GM21526 (cell line): Measurements from ENCODE around the gene KLHL20.
A peak's percentile ranks its signal among the peaks of the same experiment; 100 is the strongest.

ENCODE experiments used
- ATAC-seq: cut with Tn5 transposase; IDR thresholded peaks from one replicate; pipeline ENCODE4 v1.9.1; 2021; ENCODE audit warnings: moderate library complexity; ENCODE audit not compliant: unreplicated experiment, low FRiP score

KLHL20 gene

DNA sequence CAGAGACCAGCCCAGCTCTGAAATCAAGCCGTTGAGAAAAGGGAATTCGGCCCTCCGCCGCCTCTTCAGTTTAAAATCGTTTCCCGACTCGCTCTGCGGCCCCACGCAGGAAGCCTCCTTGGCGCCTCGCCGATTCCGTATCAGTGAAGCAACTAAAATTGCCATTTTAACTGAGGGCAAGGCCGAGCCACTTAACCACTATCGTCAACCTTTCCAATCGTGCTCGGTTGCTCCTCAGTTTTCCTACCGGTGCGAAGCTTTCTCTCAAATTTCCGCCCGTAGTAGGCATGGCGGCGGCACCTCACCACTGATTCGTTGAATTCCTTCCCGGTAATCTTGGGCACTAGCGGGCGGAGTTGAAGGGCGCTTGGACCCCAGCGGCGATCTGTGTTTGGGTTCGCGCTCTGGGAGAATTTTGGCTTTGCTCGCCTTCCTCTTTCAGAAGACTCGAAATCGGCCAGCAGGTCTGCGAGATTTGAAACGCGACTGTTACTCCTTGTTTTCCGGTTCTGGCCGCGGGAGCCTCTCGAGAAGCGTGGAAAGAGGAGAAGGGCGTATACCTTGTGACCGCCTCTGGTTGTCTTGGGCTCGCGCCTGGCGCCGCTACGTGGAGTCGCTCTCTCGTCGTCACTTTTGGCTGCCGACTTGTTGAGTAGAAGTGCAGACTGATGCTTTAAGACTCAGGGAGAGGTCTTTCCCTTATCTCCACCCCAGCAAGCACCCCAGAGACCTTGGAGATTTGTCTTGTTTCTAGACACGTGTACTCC lies 109.7 kb downstream of the KLHL20 start, which contains the start of the genes CENPL and DARS2:
CENPL (minus strand) TSS at position 569 of the 767 bp plus-strand sequence. CDS start 13,584 bp downstream, outside the sequence.
DARS2 (plus strand) TSS at position 359 of the 767 bp plus-strand sequence. CDS start 557 bp downstream, outside the sequence.
- peak; percentile 83 for ATAC-seq

DNA sequence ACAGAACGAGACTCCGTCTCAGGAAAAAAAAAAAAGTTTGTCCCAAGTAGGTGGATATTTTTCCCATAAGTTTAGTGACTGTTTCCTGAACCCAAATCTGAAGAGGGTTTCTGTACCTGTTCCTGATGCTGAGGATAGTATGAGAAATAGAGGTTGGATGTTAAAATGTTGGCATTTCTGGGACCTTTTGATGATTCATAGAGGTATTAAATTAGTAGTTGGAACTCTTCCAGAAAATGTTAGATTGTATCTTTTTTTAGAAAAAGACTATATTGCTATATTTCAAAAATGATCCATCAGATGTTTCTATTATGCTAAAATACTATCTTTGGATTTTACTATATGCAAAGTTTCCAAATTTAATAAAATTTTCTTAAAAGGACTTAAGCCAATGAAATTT lies 112.8 kb downstream of the KLHL20 start:
- no peak for ATAC-seq

DNA sequence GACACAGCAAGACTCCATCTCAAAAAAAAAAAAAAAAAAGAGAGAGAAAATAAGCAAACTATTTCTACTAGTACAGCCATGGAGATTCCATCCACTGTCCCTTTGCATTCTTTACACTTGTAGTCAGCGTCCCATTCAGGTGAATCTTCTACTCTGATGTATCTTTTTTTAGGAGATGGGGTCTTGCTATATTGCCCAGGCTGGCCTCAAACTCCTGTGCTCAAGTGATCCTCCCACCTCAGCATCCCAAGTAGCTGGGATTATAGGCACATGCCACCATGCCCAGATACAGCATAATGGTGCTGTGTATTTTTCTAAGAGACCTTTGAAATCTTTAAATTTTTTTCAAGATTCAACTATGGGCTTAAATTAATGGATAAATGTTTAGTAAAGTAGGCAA lies 118.0 kb downstream of the KLHL20 start:
- ATAC-seq: no peak
